Stimulated activated CD4-positive, alpha-beta T cell treated with anti-CD3 and anti-CD28 coated beads, Interleukin-15, amount 100 ng/mL, for 1 hour (primary cell): ENCODE measurements around the gene ZNF670.
"Not testable (repeated sequence)": the region's sequence is repeated elsewhere in the genome, so short reads cannot be mapped to it uniquely, and the experiment has no call there.

ENCODE experiments used
- DNase-seq, 2 donors: peaks; one replicate each; pipeline ENCODE4 v3.0.0-alpha.2; 2020; ENCODE audit warnings: low read depth in 1 of 2, low spot score in 1 of 2

Gene ZNF670

DNA sequence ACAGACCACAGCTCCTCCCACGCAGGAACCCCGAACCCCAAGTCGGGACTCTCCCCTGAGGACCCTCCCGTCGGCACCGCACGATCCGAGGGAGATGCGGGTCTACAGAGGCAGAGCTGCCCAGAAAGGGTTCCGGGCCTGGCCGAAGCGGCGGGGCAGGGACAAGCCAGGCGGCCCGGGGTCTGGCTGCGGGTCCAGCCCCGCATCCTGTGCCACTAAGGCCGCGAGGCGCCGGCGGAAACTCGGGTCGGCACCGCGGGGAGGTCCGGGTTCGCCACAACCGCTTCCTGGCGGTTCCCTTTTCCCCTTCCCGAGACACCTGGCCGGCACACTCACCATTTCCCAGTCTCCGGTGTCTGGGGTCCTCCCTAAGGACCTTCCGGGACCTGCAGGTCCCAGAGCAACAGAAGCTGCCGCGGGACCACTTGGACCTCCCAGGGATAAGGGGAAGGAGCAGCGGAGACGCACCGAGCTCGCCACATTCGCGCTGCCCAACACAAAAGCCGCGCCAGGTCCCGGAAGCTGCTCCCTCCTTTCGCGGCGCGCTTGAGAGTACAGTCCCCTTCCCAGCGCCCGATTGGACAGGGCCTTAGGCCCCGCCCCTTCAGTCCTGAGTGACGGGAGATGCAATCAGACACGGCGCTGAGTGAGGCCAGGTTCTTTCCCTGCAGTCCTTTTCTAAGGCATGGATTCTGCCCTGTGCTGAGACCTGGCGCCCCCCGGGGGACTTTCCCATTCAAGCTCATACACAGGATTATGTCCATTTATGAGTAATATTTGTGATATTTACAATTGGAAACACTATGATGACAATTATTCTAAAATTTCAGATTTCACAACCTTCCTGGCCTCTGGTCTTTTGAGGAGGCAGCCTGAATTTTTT lies at the start of gene ZNF670:
ZNF670 (minus strand) TSS at position 554 of the 883 bp plus-strand sequence; CDS start at position 339, 215 bp downstream.
- peak; percentile 57 to 83 for DNase-seq

DNA sequence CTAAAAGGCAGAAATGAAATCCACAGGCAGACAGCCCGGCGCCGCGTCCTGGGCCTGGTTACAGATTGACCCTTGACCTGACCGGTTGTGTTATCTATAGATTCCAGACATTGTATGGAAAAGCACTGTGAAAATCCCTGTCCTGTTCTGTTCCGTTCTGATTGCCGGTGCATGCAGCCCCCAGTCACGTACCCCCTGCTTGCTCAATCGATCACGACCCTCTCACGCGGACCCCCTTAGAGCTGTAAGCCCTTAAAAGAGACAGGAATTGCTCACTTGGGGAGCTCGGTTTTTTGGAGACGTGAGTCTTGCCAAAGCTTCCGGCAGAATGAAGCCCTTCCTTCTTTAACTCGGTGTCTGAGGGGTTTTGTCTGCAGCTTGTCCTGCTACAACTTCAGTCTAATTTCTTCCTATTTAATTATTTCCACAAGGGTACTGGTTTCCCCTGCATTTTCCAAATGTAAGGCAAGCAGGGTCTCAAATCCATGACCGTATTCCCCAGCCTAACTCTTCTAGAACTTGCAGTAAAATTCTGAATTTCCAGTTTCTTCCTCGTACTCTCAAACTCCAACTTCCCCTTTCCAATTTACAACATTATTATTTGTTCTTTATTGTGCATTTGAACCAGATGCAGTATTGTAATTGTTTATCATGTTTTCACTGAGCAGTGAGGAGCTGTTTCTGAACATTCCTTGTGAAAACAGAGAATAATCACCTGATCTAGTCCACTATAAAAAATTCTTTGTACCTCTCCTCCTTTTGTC lies 49.1 kb upstream of the ZNF670 start:
- DNase-seq, result not testable (repeated sequence)

DNA sequence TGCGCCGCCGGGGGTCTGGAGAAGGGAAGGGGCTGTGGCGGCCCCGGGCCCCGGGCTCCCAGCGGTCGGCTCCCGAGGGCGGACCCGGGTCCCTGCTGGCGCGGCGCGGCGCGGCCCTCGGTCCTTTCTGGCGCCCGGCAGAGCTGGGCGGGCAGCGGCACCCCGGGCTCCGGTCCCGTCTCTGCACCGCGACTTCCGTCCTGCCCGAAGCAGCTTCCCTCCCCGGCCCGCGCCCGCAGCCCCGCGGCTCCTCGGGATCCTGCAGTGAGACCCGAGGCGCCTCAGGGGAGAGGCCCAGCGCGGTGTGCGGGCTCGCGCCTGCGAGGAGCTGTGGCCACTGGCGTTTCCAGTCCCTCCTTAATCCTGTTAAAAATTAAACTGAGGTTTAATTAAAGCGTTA lies 48.0 kb upstream of the ZNF670 start:
- DNase-seq, result not testable (repeated sequence)

DNA sequence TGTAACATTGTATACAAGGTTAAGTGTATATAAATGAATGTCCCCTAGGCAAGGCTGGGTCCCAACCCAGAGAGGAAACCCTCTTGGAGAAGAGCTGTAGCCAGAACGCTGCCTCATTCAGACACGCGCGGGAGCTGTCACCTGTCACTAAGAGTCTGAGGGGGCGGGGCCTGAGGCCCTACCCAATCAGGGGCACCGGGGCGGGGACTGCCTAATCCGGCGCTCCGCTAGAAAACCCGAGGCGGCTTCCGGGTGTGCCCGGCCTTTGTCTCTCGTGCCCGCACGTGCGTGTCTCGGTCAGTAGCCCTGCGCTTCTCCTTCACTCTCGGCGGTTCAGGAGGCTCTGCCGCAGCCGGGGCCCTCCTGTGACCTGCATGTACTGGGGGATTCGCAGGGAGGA lies 47.6 kb upstream of the ZNF670 start:
- not testable (repeated sequence) for DNase-seq

- DNase-seq, result no peak
Measured at GRCh38 chr1:247121382-247121781, 42.8 kb upstream of the ZNF670 start.

DNA sequence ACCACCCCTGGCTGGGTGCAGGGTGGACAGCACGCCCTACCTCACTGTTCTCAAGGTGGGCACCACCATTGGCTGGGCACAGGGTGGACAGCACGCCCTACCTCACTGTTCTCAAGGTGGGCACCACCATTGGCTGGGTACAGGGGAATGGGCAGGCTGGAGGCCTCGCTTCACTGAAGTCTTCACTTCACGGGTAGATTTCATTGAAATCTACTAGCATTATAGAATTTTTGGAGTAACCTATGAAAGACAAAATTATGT lies 41.7 kb upstream of the ZNF670 start:
- DNase-seq, result not testable (repeated sequence)

GRCh38 chr1:247119600-247120407 lies 41.2 kb upstream of the ZNF670 start:
- DNase-seq, result no peak

GRCh38 chr1:247118946-247119446 lies 40.4 kb upstream of the ZNF670 start:
- no peak for DNase-seq

GRCh38 chr1:247115545-247115944 lies 36.9 kb upstream of the ZNF670 start:
- no peak for DNase-seq

DNA sequence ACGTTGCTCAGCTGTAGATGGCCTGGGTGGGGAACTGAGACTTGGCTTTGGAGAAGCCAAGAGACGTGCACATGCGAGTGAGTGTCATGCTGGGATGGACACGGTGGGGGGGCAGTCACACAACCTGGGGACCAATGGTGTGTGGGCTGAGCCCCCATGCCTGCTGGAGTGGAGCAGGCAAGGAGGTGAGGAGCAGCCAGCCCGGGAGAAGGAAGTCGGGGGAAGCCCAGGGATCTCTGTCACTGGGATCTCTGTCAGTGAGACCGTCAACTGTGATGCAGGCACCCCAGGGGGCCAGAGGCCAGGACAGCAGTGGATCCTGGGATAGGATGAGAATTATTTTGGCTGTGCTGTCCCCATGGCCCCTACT lies 36.5 kb upstream of the ZNF670 start:
- no peak for DNase-seq

DNA sequence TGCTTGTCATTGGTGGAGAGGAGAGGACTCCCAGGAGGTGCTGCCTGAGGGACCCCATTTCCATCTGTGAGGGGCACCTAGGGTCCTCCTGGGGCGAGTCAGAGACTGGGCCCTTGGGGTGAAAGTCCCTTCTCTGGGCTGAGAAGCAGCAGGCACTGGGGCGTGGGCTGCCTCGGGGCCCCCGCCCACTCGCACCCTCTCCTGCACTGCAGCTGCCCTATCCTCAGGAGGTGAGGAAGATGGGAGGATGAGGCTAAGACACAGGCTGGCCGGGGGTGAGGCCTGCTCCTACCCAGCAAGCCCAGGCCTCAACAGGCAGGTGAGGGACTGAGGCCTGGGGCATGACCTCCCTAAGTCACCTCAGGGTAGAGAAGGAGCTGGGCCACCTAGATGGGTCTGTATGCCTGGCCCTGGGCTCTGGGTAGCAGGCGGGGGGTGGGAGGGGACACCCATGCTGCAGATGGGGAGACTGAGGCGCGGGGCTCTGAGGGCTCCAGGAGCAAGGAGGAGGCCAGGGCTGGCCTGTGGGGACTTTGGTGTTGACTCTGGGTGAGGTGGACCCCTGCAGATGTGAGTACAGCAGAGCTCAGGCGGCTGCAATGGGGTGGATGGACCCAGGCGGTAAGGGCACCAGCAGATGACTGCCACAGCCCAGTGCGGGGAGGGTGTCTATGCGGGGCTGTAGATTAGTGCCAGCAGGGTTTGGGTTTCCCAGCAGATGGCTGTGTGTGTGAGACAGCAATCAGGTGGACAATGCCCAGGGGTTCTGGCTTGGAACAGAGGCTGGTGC lies 35.9 kb upstream of the ZNF670 start:
- no peak for DNase-seq

DNA sequence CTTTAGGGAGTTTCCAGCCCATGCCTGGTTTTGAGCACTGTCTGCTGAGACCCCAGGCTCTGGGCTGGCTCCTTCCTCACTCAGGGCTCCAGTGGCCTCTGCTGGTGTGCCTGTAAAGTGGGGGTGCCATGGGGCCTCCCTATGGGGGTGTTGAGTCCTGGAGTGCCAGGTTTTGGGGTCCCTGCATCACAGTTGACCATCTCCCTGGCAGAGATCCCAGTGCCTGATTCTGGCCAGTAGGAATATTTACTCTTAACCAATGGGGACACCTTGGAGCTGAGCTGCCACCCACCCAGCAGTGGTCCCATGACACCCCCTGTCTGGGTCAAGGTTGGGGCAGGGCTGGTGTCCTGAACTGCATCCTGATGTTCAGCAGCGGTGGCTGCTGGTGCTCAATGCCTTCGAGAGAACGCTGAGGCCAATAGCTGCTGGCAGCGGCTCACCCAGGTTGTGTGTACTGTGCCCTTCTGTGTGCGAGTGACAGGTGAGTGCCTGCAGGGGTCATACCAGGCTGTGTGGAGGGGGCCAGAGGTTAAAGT lies 35.2 kb upstream of the ZNF670 start:
- no peak for DNase-seq

GRCh38 chr1:247113094-247113497 lies 34.5 kb upstream of the ZNF670 start:
- no peak for DNase-seq

GRCh38 chr1:247112479-247112781 lies 33.8 kb upstream of the ZNF670 start:
- DNase-seq, result no peak

DNA sequence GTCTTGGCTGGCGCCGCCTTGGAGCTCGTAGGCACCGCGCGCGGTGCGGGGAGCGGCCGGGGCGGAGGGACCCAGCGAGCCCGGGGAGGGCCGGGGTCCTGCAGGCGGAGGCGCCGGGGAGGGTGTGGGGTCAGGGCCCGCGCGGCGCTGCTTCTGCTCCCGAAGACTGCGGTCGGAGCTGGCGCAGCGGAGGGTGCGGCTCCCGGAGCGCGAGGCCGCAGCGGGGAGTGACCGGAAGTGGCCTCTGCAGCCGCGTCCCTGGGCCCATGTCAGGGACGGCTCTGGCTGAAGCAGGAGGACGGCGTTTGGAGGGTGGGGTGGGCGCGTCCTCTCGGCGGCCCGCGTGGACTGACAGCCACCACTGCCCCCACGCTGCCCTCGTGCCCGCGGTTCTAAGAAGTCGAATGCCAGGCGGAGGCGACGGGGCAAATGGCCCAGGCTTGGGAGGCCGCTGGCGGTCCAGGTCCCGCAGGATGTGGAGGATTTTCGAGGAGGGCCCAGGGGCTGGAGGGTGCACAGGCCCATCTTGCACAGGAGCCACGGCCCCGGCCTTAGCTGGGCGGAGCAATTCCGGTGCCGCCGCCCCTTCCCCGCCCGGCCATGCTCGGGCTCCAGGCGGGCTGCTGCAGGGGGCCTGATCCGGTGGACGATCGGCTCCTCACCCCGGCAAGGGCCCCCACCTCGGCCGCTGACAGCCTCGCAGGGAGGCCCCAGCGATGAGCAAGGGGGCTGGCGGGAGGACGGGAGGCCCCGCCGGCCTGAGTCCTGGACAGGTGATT lies 33.3 kb upstream of the ZNF670 start:
- no peak for DNase-seq

DNA sequence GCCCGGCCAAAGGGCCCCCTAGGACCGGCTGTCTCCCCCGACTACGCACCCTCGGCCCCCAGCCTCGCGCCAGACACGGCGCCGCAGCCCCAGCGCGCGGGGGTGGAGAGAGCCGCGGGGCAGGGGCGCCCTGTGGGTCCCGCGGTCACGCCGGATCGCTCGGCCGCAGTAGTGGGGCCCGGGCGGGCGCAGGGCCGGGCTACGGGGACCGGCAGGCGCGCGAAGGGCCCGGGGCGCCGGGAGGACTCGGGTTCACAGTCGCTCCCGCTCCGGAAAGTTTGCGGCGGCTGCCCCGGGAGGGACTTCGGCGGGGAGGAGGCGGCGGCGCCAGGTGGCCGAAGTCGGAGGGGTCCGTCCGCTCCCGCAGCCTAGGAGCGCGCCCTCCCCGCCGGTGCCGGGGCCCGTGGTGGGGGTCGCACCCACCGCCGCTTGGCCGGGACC lies 32.7 kb upstream of the ZNF670 start:
- DNase-seq, result no peak

DNA sequence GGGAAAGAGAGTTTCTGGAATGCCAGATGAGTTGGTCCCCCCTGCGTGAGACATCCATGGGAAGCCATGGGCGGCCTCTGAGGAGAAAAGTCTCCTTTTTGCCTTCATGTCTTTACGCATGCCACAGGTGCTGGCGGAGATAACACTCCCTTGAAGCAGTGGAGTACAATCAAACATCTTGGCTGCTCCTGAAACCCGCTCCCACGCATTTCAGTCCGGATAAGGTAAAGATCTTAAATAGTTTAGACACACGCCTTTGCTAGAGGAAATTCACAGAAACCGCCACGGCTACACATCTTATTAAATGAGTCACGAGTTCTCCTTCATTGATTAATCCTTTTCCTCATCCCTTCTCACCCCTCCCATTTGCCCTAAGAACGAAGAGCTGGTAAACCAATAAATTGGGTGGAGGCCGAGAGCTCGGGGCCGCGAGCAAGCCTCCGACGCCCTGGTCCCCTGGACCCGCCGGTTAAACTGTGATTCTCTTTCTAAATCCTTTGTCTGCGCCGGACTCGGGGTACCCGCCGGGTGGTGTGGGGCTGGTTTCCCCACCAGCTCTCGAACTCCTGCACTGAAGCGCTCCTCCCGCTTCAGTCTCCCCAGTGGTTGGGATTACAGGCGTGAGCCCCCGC lies 32.1 kb upstream of the ZNF670 start:
- DNase-seq, result no peak

GRCh38 chr1:247107694-247108093 lies 29.1 kb upstream of the ZNF670 start:
- no peak for DNase-seq

DNA sequence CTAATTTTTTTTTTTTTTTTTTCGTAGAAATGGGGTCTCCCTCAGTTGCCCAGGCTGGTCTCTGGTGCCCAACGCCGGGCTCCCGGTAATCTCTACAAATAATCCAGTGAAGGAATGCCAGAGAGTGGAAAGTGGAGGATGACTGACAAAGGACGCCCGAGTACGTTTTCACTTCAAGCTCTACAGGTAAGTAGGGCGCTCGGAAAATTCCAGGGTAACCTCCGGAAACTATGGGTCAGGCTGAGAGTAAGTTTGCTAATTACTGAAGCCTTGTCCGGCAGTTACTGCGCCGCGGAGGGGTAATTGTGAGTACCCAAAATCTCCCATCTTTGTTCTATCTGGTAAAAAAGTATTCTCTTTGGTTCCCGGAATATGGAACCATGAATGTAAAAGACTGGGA lies 27.4 kb upstream of the ZNF670 start:
- no peak for DNase-seq
